IMR-90 (cell line): ENCODE results near the gene DYNLL2. TPM values are rescaled to one million over a fixed set of nuclear protein-coding genes. Genes with fewer than 3 reads are reported as not detected.

Experiments
- ATAC-seq: fragments of 200-7000 bp; cut with Tn5 transposase; 2 replicates; pipeline ENCODE4 v1.9.1; 2020; ENCODE audit warnings: low read depth, mild to moderate bottlenecking, moderate library complexity
- BruUV-seq: library from RNA; stranded (reverse); fragments of 400-500 nt; replicated peaks from 2 replicates; lab custom pipeline; 2021; lab: Mats Ljungman, UMichigan
- CTCF ChIA-PET: fragments of 300-600 bp; formaldehyde crosslinking; extraction: SDS; loops from one replicate; lab custom pipeline; 2021; ENCODE audit warnings: antibody characterized with exemption; lab: Yijun Ruan, JAX
- POLR2A ChIA-PET: fragments of 300-600 bp; sonication (Branson Sonifier 250); formaldehyde crosslinking; loops from one replicate; lab custom pipeline; 2022; ENCODE audit warnings: antibody characterized with exemption; ENCODE audit not compliant: unreplicated experiment; lab: Charles Lee
- DNase-seq: peaks from one replicate; pipeline ENCODE4 v3.0.0; 2013
- H2AFZ ChIP-seq: replicated peaks from 2 replicates; pipeline ENCODE3; 2013; ENCODE audit warnings: low read length, mild to moderate bottlenecking; ENCODE audit not compliant: poor library complexity
- H2AK5ac ChIP-seq: 2 replicates; pipeline ENCODE4 v1.6.1; 2013; ENCODE audit warnings: low read depth, low read length, inconsistent platforms
- H2AK9ac ChIP-seq: replicated peaks from 2 replicates; pipeline ENCODE3; 2013; ENCODE audit warnings: mild to moderate bottlenecking, low read depth, low read length, moderate library complexity; ENCODE audit not compliant: poor library complexity
- H2BK120ac ChIP-seq: 2 replicates; pipeline ENCODE4 v1.6.1; 2013; ENCODE audit warnings: low read depth, low read length, inconsistent platforms
- H2BK15ac ChIP-seq: 3 replicates; pipeline ENCODE4 v1.6.1; 2013; ENCODE audit warnings: low read depth, low read length, inconsistent platforms
- H2BK20ac ChIP-seq: 2 replicates; pipeline ENCODE4 v1.6.1; 2013; ENCODE audit warnings: low read depth, mild to moderate bottlenecking, inconsistent platforms, low read length, moderate library complexity
- H2BK5ac ChIP-seq: 2 replicates; pipeline ENCODE4 v1.6.1; 2013; ENCODE audit warnings: mild to moderate bottlenecking, low read depth, low read length, inconsistent platforms; ENCODE audit not compliant: poor library complexity, severe bottlenecking
- H3K14ac ChIP-seq: replicated peaks from 2 replicates; pipeline ENCODE4 v1.6.1; 2013; ENCODE audit warnings: low read depth, low read length, inconsistent platforms
- H3K18ac ChIP-seq: 2 replicates; pipeline ENCODE4 v1.6.1; 2013; ENCODE audit warnings: low read depth, low read length, control low read depth
- H3K23ac ChIP-seq: 2 replicates; pipeline ENCODE4 v1.6.1; 2013; ENCODE audit warnings: low read depth, low read length, inconsistent platforms
- H3K27ac ChIP-seq: 2 replicates; pipeline ENCODE4 v1.5.1; 2013; ENCODE audit warnings: mild to moderate bottlenecking, control low read depth, low read length; ENCODE audit not compliant: insufficient read depth
- H3K27me3 ChIP-seq: 2 replicates; pipeline ENCODE4 v1.6.1; 2013; ENCODE audit warnings: low read length; ENCODE audit not compliant: control insufficient read depth, insufficient read depth
- H3K36me3 ChIP-seq: 2 replicates; pipeline ENCODE4 v1.6.1; 2013; ENCODE audit warnings: low read length, mixed read lengths; ENCODE audit not compliant: control insufficient read depth, insufficient read depth
- H3K4ac ChIP-seq: 2 replicates; pipeline ENCODE4 v1.6.1; 2013; ENCODE audit warnings: low read depth, low read length, inconsistent platforms
- H3K4me1 ChIP-seq: 2 replicates; pipeline ENCODE4 v1.6.1; 2013; ENCODE audit warnings: low read length, mixed read lengths; ENCODE audit not compliant: control insufficient read depth, insufficient read depth
- H3K4me2 ChIP-seq: 2 replicates; pipeline ENCODE4 v1.6.1; 2013; ENCODE audit warnings: low read depth, mild to moderate bottlenecking, control low read depth, low read length, moderate library complexity
- H3K4me3 ChIP-seq: 2 replicates; pipeline ENCODE4 v1.5.1; 2013; ENCODE audit warnings: low read depth, mild to moderate bottlenecking, control low read depth, low read length, moderate library complexity; ENCODE audit not compliant: insufficient read depth
- H3K56ac ChIP-seq: 2 replicates; pipeline ENCODE4 v1.6.1; 2013; ENCODE audit warnings: low read length, inconsistent platforms; ENCODE audit not compliant: insufficient read depth; ENCODE audit errors: extremely low read depth
- H3K79me1 ChIP-seq, 2 experiments: 2 replicates each; pipeline ENCODE4 v1.6.1; 2013; ENCODE audit warnings: low read length in 2 of 2, inconsistent platforms in 1 of 2, low read depth in 1 of 2
- H3K9ac ChIP-seq: 2 replicates; pipeline ENCODE4 v1.6.1; 2013; ENCODE audit warnings: low read depth, low read length, control low read depth
- H3K9me1 ChIP-seq: 2 replicates; pipeline ENCODE4 v1.6.1; 2013; ENCODE audit warnings: low read length, inconsistent platforms; ENCODE audit not compliant: insufficient read depth
- H3K9me3 ChIP-seq: 2 replicates; pipeline ENCODE4 v1.6.1; 2013; ENCODE audit warnings: low read length; ENCODE audit not compliant: control insufficient read depth, insufficient read depth
- H4K20me1 ChIP-seq: 2 replicates; pipeline ENCODE4 v1.6.1; 2013; ENCODE audit warnings: low read length, inconsistent platforms; ENCODE audit not compliant: insufficient read depth
- H4K5ac ChIP-seq: 2 replicates; pipeline ENCODE4 v1.6.1; 2013; ENCODE audit warnings: mild to moderate bottlenecking, low read depth, low read length, control low read depth
- H4K8ac ChIP-seq, 2 experiments: 2 replicates each; pipeline ENCODE4 v1.6.1; 2013; ENCODE audit warnings: low read depth in 2 of 2, low read length in 2 of 2, control low read depth in 1 of 2, inconsistent platforms in 1 of 2
- H4K91ac ChIP-seq: 2 replicates; pipeline ENCODE4 v1.6.1; 2013; ENCODE audit warnings: low read depth, low read length, inconsistent platforms; ENCODE audit not compliant: insufficient read depth
- BHLHE40 ChIP-seq: fragments of 150-350 bp; IDR thresholded peaks from 2 replicates; pipeline ENCODE4 v1.6.1; 2016; ENCODE audit warnings: mild to moderate bottlenecking, low read depth, low read length
- CEBPB ChIP-seq: IDR thresholded peaks from 2 replicates; pipeline ENCODE4 v1.6.1; 2012; ENCODE audit warnings: low read depth, low read length, improper control_type of control experiment
- MAZ ChIP-seq: IDR thresholded peaks from 2 replicates; pipeline ENCODE4 v1.6.1; 2012; ENCODE audit warnings: low read depth, mild to moderate bottlenecking, low read length, improper control_type of control experiment, moderate library complexity, borderline replicate concordance
- MXI1 ChIP-seq: IDR thresholded peaks from 2 replicates; pipeline ENCODE4 v1.6.1; 2012; ENCODE audit warnings: low read depth, mild to moderate bottlenecking, low read length, moderate library complexity, borderline replicate concordance
- NFE2L2 ChIP-seq: fragments of 150-350 bp; IDR thresholded peaks from 2 replicates; pipeline ENCODE4 v1.6.1; 2016; ENCODE audit warnings: low read depth, mild to moderate bottlenecking, low read length
- POLR2A ChIP-seq: IDR thresholded peaks from 2 replicates; pipeline ENCODE4 v1.6.1; 2012; ENCODE audit warnings: mild to moderate bottlenecking, low read depth, low read length
- RCOR1 ChIP-seq: IDR thresholded peaks from 2 replicates; pipeline ENCODE4 v1.6.1; 2012; ENCODE audit warnings: mild to moderate bottlenecking, low read length, improper control_type of control experiment; ENCODE audit not compliant: insufficient replicate concordance
- RFX5 ChIP-seq: IDR thresholded peaks from 2 replicates; pipeline ENCODE4 v1.8.0; 2012; ENCODE audit warnings: low read depth, mild to moderate bottlenecking, low read length, moderate library complexity
- WGBS, 2 experiments: methylation state at CpG; one replicate each; pipeline versions ENCODE4 v1.1.5 to v1.1.7; 2013; ENCODE audit warnings: missing lambda C conversion rate in 2 of 2; ENCODE audit not compliant: insufficient read length in 1 of 2; ENCODE audit errors: extremely low coverage in 2 of 2; 5-methylcytosine and 5-hydroxymethylcytosine counted together
- dilution Hi-C: fragments of 300-500 bp; cut with HindIII; formaldehyde crosslinking; loops from one replicate; pipeline ENCODE4 v1.14.3; 2018; ENCODE audit warnings: low sequenced_read_pairs; ENCODE audit not compliant: unreplicated experiment
- in situ Hi-C: fragments of 300-500 bp; cut with MboI; formaldehyde crosslinking; loops from 3 replicates; pipeline ENCODE4 v1.14.3; 2019; ENCODE audit warnings: low sequenced_read_pairs, inconsistent platforms, mixed read lengths
- intact Hi-C: fragments of 100-400 bp; cut with micrococcal nuclease; formaldehyde crosslinking; loops from 2 replicates; pipeline ENCODE4 v1.10.0; 2022
- polyA plus RNA-seq, 3 experiments: library from polyadenylated mRNA; depleted of rRNA; stranded (reverse); fragments of >200 nt; gene quantifications; 2 replicates each; pipeline ENCODE4 v1.2.3, GENCODE V29; 2012; ENCODE audit warnings: low replicate concordance in 1 of 3
- total RNA-seq: library from RNA; depleted of rRNA; stranded (reverse); fragments of >200 nt; gene quantifications from 2 replicates; pipeline ENCODE4 v1.2.3, GENCODE V29; 2012
- TF ChIP-seq, protein P1 (sequence below): conservative IDR thresholded peaks from 2 replicates; pipeline ENCODE4 v1.5.1; 2012; ENCODE audit warnings: mild to moderate bottlenecking, low read depth, low read length, improper control_type of control experiment
- TF ChIP-seq, protein P2 (sequence below): fragments of 150-350 bp; IDR thresholded peaks from 2 replicates; pipeline ENCODE4 v1.6.1; 2017; ENCODE audit warnings: mild to moderate bottlenecking, antibody characterized with exemption, low read length, low read depth

DYNLL2 gene
- total and polyA plus RNA-seq, 2 of the 4 experiments (the other 2 are of a cell fraction), result 9.1 to 14.2 TPM

DNA sequence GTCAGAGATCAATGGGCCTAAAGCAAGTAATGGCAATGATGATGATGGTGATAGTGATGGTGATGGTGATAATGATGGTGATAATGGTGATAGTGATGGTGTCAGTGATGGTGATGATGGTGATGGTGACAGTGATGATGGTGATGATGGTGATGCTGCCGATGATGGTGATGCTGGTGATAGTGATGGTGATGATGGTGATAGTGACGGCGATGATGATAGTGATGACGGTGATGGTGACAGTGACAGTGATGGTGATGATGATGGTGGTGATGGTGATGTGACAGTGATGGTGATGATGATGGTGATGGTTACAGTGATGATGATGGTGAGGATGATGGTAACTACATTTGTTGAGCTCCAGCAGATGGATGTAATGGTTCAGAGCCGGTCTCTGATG is 34.2 kb downstream of the DYNLL2 start:
- ChIA-PET POLR2A (no interaction called here), CTCF (no interaction called here)

More for the DNA sequence above, 34.2 kb downstream of the DYNLL2 start:
- Histone ChIP-seq H2BK20ac (no peak overlapping the region), H3K14ac (no peak overlapping the region), H3K4ac (no peak overlapping the region), H2AK9ac (no peak overlapping the region), H3K56ac (no peak overlapping the region), H3K27ac (no peak overlapping the region), H3K27me3 (peaks cover 18% of the 10 kb centered on the region), H2BK15ac (no peak overlapping the region), H3K4me3 (no peak overlapping the region), H3K23ac (no peak overlapping the region), H2BK120ac (no peak overlapping the region), H4K91ac (no peak overlapping the region), H3K9me1 (peaks cover 3% of the 10 kb centered on the region; the same call in 1 of the 2 replicates), H3K36me3 (no peaks in the 10 kb centered on the region), H2AK5ac (no peak overlapping the region), H3K4me1 (no peaks in the 10 kb centered on the region), H2BK5ac (no peak overlapping the region), H3K9ac (no peak overlapping the region), H4K8ac (no peak overlapping the region), H3K9me3 (no peaks in the 10 kb centered on the region), H4K5ac (no peak overlapping the region), H2AFZ (no peak overlapping the region), H3K4me2 (no peak overlapping the region), H3K79me1 (no peaks in the 10 kb centered on the region), H4K20me1 (no peaks in the 10 kb centered on the region), H3K18ac (no peak overlapping the region)
- DNase-seq (no peak), ATAC-seq (no peak)
- in situ Hi-C loops, result loop anchor here (10.0 to 25.0 kb wide), 3 partner anchors 113 to 1005 kb away; partner anchors contain the start of gene SRSF1
- intact Hi-C loops, result loop anchor here (10.0 kb wide), 1 partner anchor 443 kb away; no protein-coding TSS in a partner anchor
- dilution Hi-C loops, result no loop called here
- 100% methylated on average over 4 of the region's 5 CpGs; no CpG with 5 or more reads in 1 of the 2 experiments for WGBS, 2 experiments
- TF ChIP-seq RFX5 (no peak), RCOR1 (no peak), MXI1 (no peak), MAZ (no peak), BHLHE40 (no peak), NFE2L2 (no peak), POLR2A (no peak), CEBPB (no peak)
- TF ChIP-seq, protein P1, sequence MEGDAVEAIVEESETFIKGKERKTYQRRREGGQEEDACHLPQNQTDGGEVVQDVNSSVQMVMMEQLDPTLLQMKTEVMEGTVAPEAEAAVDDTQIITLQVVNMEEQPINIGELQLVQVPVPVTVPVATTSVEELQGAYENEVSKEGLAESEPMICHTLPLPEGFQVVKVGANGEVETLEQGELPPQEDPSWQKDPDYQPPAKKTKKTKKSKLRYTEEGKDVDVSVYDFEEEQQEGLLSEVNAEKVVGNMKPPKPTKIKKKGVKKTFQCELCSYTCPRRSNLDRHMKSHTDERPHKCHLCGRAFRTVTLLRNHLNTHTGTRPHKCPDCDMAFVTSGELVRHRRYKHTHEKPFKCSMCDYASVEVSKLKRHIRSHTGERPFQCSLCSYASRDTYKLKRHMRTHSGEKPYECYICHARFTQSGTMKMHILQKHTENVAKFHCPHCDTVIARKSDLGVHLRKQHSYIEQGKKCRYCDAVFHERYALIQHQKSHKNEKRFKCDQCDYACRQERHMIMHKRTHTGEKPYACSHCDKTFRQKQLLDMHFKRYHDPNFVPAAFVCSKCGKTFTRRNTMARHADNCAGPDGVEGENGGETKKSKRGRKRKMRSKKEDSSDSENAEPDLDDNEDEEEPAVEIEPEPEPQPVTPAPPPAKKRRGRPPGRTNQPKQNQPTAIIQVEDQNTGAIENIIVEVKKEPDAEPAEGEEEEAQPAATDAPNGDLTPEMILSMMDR, result no peak
- TF ChIP-seq, protein P2, sequence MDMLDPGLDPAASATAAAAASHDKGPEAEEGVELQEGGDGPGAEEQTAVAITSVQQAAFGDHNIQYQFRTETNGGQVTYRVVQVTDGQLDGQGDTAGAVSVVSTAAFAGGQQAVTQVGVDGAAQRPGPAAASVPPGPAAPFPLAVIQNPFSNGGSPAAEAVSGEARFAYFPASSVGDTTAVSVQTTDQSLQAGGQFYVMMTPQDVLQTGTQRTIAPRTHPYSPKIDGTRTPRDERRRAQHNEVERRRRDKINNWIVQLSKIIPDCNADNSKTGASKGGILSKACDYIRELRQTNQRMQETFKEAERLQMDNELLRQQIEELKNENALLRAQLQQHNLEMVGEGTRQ, result no peak
- no TSS peak for BruUV-seq
